H1 (cell line): ENCODE results near the gene LRRC4C. TPM values are rescaled to one million over a fixed set of nuclear protein-coding genes. Genes with fewer than 3 reads are reported as not detected.

Source experiments
- BACH1 ChIP-seq: IDR thresholded peaks from 2 replicates; pipeline ENCODE4 v1.6.1; 2012; ENCODE audit warnings: low read length, improper control_type of control experiment
- KDM5A ChIP-seq: fragments of 200-600 bp; IDR thresholded peaks from 2 replicates; pipeline ENCODE4 v1.7.1; 2012; ENCODE audit warnings: mild to moderate bottlenecking, low read length, inconsistent platforms, mixed read lengths
- MAFK ChIP-seq: IDR thresholded peaks from 2 replicates; pipeline ENCODE4 v1.6.1; 2012; ENCODE audit warnings: low read depth, mild to moderate bottlenecking, improper control_type of control experiment, low read length
- POLR2AphosphoS5 ChIP-seq: IDR thresholded peaks from 2 replicates; pipeline ENCODE4 v1.6.1; 2011; ENCODE audit warnings: low read depth, low read length
- RBBP5 ChIP-seq: IDR thresholded peaks from 2 replicates; pipeline ENCODE4 v1.7.1; 2012; ENCODE audit warnings: low read depth, mild to moderate bottlenecking, inconsistent platforms, low read length, moderate library complexity, borderline replicate concordance
- SP2 ChIP-seq: IDR thresholded peaks from 2 replicates; pipeline ENCODE4 v1.6.1; 2012; ENCODE audit warnings: mild to moderate bottlenecking, low read length, inconsistent platforms
- SUZ12 ChIP-seq: fragments of 200-600 bp; sonication (generic); IDR thresholded peaks from 2 replicates; pipeline ENCODE4 v1.6.1; 2012; ENCODE audit warnings: mild to moderate bottlenecking, inconsistent platforms, low read length, moderate library complexity, mixed read lengths
- YY1 ChIP-seq: IDR thresholded peaks from 2 replicates; pipeline ENCODE4 v1.6.1; 2011; ENCODE audit warnings: low read depth, mild to moderate bottlenecking, low read length
- polyA plus RNA-seq, 7 experiments: library from polyadenylated mRNA; depleted of rRNA in 3 of 7; stranded (reverse) in 5 of 7; unstranded in 2 of 7; fragments of >200 nt in 5 of 7; fragments of 200-250 nt in 2 of 7; gene quantifications; 1 replicate in 5 of 7; 2 replicates in 1 of 7; 4 replicates in 1 of 7; pipeline versions ENCODE4 v1.2.1 to v1.2.3, GENCODE V29; 2011 to 2013; ENCODE audit warnings: missing spikeins in 2 of 7, mixed read lengths in 2 of 7
- total RNA-seq: library from RNA; stranded (reverse); fragmentation: NEBNext Ultra II Directional; extraction: Animal tissue kit (Norgen Biotek cat#: 25700); gene quantifications from 2 replicates; pipeline ENCODE4 v1.2.1, GENCODE V29; 2021
- TF ChIP-seq, protein P1 (sequence below): IDR thresholded peaks from 2 replicates; pipeline ENCODE4 v1.6.1; 2012; ENCODE audit warnings: low read length, inconsistent platforms

Gene LRRC4C
- total and polyA plus RNA-seq, 2 of the 8 experiments (the other 6 are each of a cell fraction or from before 2014, with no cell fraction given), result 0.23 to 2.2 TPM

DNA sequence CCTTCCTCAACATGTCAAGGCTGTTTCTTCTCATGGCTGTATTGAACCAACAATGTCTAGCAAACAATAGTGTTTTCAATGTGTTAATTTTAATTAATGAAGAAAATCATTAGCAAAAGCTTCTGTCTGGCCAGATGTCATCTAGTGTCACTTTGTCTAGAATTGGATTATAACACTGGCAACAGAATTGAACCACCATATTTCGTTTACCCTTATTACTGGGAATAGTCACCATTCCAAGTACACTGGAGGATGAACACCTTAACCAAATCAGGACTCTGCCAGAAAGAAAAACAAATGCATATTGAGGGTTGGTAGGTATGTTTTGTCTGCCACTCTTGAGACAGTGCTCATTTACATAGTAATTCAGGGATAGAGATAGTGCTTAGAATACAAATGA is 146.2 kb downstream of the LRRC4C start (continued):
- TF ChIP-seq BACH1, result no peak
- TF ChIP-seq KDM5A, result no peak
- TF ChIP-seq MAFK, result no peak
- TF ChIP-seq YY1, result no peak
- no peak for TF ChIP-seq SUZ12
- TF ChIP-seq, protein P1, sequence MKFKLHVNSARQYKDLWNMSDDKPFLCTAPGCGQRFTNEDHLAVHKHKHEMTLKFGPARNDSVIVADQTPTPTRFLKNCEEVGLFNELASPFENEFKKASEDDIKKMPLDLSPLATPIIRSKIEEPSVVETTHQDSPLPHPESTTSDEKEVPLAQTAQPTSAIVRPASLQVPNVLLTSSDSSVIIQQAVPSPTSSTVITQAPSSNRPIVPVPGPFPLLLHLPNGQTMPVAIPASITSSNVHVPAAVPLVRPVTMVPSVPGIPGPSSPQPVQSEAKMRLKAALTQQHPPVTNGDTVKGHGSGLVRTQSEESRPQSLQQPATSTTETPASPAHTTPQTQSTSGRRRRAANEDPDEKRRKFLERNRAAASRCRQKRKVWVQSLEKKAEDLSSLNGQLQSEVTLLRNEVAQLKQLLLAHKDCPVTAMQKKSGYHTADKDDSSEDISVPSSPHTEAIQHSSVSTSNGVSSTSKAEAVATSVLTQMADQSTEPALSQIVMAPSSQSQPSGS, result no peak
- TF ChIP-seq POLR2AphosphoS5, result no peak
- no peak for TF ChIP-seq RBBP5
- no peak for TF ChIP-seq SP2
